NB4 (cell line): ENCODE results near the gene TSEN34.

Source experiments
- DNase-seq: peaks from one replicate; pipeline ENCODE4 v3.0.0; 2010; ENCODE audit warnings: low read depth
- H3K4me3 ChIP-seq: one replicate; pipeline ENCODE4 v1.5.1; 2011; ENCODE audit warnings: mild to moderate bottlenecking, low read depth, low read length, moderate library complexity
- MYC ChIP-seq: IDR thresholded peaks from 2 replicates; pipeline ENCODE4 v1.6.1; 2011; ENCODE audit warnings: low read depth, low read length
- POLR2A ChIP-seq: IDR thresholded peaks from 2 replicates; pipeline ENCODE4 v1.6.1; 2011; ENCODE audit warnings: mild to moderate bottlenecking; ENCODE audit not compliant: insufficient read length; ENCODE audit errors: extremely low read depth
- TF ChIP-seq, protein P1 (sequence below): IDR thresholded peaks from one replicate; pipeline ENCODE4 v1.5.1; 2012; ENCODE audit warnings: low read depth, low read length
- TF ChIP-seq, protein P2 (sequence below): IDR thresholded peaks from 2 replicates; pipeline ENCODE4 v1.6.1; 2011; ENCODE audit warnings: low read depth, low read length

Gene TSEN34

DNA sequence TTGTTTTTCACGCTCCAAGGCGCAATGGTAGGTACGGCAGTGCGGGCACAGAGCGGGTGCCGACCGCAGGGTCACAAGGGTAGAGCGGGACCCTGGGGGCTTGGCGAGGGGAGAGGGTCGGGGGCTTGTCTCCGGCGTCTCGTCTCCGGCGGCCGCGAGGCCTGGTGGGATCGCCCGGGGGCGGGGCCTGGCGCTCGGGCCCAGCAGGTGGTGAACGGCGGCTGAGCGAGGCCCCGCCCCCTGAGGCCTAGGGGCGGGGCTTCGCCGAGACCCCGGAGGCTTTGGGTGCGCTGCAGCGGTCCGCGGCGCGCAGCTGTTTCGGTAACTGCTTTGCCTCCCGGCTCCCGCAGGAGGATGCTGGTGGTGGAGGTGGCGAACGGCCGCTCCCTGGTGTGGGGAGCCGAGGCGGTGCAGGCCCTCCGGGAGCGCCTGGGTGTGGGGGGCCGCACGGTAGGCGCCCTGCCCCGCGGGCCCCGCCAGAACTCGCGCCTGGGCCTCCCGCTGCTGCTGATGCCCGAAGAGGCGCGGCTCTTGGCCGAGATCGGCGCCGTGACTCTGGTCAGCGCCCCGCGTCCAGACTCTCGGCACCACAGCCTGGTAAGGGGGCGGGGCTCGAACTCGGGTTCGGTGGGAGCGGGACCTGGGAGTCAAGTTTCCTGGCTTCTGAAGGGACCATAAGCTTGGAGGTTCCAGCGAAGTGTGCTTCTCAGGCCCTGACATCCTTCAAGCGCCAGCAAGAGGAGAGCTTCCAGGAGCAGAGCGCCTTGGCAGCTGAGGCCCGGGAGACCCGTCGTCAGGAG, at the start of gene TSEN34:
TSS of gene TSEN34 (plus strand) at position 298 of the 800 bp plus-strand sequence. CDS start at position 355, 57 bp downstream.
- TF ChIP-seq MYC (0 out of 2 replicates have a peak, but pooled peaks have one; percentile 30), POLR2A (peak; percentile 31)
- TF ChIP-seq, protein P1, sequence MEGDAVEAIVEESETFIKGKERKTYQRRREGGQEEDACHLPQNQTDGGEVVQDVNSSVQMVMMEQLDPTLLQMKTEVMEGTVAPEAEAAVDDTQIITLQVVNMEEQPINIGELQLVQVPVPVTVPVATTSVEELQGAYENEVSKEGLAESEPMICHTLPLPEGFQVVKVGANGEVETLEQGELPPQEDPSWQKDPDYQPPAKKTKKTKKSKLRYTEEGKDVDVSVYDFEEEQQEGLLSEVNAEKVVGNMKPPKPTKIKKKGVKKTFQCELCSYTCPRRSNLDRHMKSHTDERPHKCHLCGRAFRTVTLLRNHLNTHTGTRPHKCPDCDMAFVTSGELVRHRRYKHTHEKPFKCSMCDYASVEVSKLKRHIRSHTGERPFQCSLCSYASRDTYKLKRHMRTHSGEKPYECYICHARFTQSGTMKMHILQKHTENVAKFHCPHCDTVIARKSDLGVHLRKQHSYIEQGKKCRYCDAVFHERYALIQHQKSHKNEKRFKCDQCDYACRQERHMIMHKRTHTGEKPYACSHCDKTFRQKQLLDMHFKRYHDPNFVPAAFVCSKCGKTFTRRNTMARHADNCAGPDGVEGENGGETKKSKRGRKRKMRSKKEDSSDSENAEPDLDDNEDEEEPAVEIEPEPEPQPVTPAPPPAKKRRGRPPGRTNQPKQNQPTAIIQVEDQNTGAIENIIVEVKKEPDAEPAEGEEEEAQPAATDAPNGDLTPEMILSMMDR: no peak
- peak; percentile 79 for DNase-seq
- peak within 1 kb of the TSS; percentile 67 for H3K4me3 ChIP-seq

DNA sequence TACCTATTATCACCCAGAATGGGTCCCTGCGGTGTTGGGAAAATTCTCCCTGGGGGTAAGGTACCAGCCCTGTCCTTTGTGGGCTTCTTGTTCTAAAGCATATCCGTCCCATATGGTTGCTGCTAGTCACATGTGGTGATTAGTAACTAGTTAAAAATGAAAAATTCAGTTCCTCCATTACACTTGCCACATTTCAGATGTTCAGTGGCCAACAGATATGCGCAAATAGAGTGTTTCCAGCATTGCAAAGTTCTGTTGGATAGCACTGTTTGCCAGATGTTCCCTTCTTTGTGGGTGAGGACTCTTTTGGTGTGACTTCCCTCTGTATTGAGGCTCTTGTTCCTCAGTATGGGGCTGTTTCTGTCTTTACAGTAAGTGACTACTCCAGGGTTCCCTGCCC, 49.8 kb upstream of the TSEN34 start:
- DNase-seq: no peak
- no peak for TF ChIP-seq MYC
- TF ChIP-seq, protein P1: no peak
- no peak for TF ChIP-seq POLR2A
- TF ChIP-seq, protein P2, sequence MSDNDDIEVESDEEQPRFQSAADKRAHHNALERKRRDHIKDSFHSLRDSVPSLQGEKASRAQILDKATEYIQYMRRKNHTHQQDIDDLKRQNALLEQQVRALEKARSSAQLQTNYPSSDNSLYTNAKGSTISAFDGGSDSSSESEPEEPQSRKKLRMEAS: no peak
- H3K4me3 ChIP-seq: no peak overlapping the region

DNA sequence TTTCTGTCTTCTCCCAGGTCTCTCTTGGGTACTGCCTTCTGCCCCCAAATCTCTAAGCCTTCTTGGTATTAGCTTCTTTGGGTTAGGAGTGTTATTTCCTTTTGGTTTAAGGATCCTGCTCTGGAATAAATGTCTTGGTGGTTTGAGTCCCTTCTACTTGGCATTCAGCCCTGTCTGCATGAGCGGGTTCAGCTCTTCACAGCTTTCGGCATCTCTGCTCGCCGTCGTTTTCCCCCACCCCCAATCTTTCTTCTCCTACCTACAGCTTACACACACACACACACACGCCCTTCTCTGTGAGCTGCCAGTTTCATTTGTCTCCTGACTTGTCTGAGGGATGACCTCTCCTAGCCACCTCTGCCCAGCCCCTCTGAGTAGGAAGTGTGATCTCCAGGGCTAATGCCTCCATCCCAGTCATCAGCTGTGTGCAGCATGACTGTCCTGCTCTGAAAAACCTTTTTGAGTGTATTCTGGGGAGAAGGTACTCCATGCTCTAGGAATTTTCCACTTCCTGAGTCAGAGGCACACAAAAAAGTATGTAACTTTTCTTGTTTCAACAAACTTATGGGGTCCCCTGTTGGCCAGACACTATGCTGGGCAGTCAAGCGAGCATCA, 48.8 kb upstream of the TSEN34 start:
- no peak overlapping the region for H3K4me3 ChIP-seq
- no peak for TF ChIP-seq POLR2A
- TF ChIP-seq, protein P1: no peak
- TF ChIP-seq, protein P2: no peak
- no peak for TF ChIP-seq MYC
- no peak for DNase-seq

DNA sequence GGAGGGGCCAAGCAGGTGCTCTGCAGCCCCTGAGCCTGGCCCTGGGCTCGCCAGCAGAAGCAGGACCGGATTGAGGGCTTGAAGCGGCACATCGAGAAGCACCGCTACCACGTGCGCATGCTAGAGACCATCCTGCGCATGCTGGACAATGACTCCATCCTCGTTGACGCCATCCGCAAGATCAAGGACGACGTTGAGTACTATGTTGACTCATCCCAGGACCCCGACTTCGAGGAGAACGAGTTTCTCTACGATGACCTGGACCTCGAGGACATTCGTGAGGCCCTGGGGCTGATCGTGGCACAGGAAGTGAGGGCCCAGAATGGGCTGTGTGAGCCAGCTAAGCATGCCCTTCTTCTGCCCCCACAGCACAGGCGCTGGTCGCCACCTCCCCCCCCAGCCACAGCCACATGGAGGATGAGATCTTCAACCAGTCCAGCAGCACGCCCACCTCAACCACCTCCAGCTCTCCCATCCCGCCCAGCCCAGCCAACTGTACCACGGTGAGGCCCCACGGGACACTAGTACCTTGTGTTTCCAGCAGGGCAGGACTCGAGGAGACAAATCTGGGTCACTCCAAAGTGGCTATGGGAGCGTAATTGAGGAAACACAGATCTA, 45.5 kb upstream of the TSEN34 start:
- no peak for DNase-seq
- TF ChIP-seq, protein P2: no peak
- TF ChIP-seq, protein P1: no peak
- no peak for TF ChIP-seq POLR2A
- TF ChIP-seq MYC: no peak
- no peak overlapping the region for H3K4me3 ChIP-seq

DNA sequence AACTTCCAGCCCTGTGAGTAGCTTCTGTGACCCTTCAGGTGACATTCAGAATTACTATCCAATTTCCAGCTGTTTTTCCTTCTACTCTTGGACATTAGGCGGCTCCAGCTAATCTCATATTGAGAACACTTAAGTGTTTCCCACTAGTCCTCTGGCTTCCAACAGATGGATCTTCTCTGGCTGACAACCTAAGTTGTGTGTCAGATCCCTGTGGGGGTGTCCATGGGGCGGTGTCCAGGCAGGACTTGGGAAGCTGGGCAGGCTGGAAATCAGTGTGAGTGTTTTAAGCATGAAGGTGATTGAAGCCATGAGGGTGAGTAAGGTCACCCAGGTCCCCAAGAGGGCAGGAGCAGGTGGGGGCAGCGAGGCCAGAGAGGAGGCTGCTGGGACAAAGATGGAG, 43.4 kb upstream of the TSEN34 start:
- TF ChIP-seq MYC (no peak), POLR2A (no peak)
- TF ChIP-seq, protein P2: no peak
- TF ChIP-seq, protein P1: no peak
- DNase-seq: no peak
- H3K4me3 ChIP-seq: no peak overlapping the region
